Measurements from ENCODE around the gene HERPUD1. TPM values are rescaled to one million over a fixed set of nuclear protein-coding genes. Genes with fewer than 3 reads are reported as not detected.

The HERPUD1 gene
- total RNA-seq, 1 experiment from 2014 or later, result 35.3 TPM

- POLR2A ChIA-PET (ENCODE audit: unreplicated experiment), result interaction anchor here (0.6 kb wide), 1 partner anchor 1486 kb away, joined by 6 read pairs; no protein-coding TSS in a partner anchor
These were observed 18.9 kb upstream of the HERPUD1 start for GRCh38 chr16:56912746-56913708.

GRCh38 chr16:56914896-56915295, 17.0 kb upstream of the HERPUD1 start:
- peaks cover 11% of the 10 kb centered on the region; the same call in 1 of the 2 replicates for H3F3A ChIP-seq (ENCODE audit: insufficient read depth, low read depth)
- BruUV-seq (replicated peaks), result no TSS peak
- no peaks in the 10 kb centered on the region for H3K27me3 ChIP-seq (ENCODE audit: insufficient read depth, low read depth)
- no peaks in the 10 kb centered on the region for H3K79me2 ChIP-seq (ENCODE audit: low read depth)
- no peaks in the 10 kb centered on the region for H4K20me1 ChIP-seq (ENCODE audit: insufficient read depth)
- intact Hi-C loops (cut with micrococcal nuclease; ENCODE audit: unreplicated experiment), result no loop called here
- no peak overlapping the region for H3K27ac ChIP-seq
- H3K4me2 ChIP-seq, result no peak overlapping the region
- TF ChIP-seq, protein P1, sequence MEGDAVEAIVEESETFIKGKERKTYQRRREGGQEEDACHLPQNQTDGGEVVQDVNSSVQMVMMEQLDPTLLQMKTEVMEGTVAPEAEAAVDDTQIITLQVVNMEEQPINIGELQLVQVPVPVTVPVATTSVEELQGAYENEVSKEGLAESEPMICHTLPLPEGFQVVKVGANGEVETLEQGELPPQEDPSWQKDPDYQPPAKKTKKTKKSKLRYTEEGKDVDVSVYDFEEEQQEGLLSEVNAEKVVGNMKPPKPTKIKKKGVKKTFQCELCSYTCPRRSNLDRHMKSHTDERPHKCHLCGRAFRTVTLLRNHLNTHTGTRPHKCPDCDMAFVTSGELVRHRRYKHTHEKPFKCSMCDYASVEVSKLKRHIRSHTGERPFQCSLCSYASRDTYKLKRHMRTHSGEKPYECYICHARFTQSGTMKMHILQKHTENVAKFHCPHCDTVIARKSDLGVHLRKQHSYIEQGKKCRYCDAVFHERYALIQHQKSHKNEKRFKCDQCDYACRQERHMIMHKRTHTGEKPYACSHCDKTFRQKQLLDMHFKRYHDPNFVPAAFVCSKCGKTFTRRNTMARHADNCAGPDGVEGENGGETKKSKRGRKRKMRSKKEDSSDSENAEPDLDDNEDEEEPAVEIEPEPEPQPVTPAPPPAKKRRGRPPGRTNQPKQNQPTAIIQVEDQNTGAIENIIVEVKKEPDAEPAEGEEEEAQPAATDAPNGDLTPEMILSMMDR (conservative IDR thresholded peaks at IDR 0.05), result no peak
- TF ChIP-seq EZH2 (IDR thresholded peaks at IDR 0.05; ENCODE audit: low read depth), result no peak
- no peak for DNase-seq
- no peak overlapping the region for H3K4me3 ChIP-seq
- CTCF ChIA-PET, result interaction anchor here (0.6 kb wide), 1 partner anchor 52 kb away, joined by 3 read pairs; no protein-coding TSS in a partner anchor
- POLR2A ChIA-PET (ENCODE audit: unreplicated experiment), result no interaction called here
- H2AFZ ChIP-seq, result no peak overlapping the region
- no peaks in the 10 kb centered on the region for H3K9me2 ChIP-seq (ENCODE audit: insufficient read depth)
- no peaks in the 10 kb centered on the region for H3K36me3 ChIP-seq (ENCODE audit: low read depth)
- peaks cover 18% of the 10 kb centered on the region for H3K4me1 ChIP-seq (replicated peaks; ENCODE audit: insufficient read depth)
- H3K9me3 ChIP-seq (ENCODE audit: insufficient read depth, low read depth), result no peaks in the 10 kb centered on the region

More at GRCh38 chr16:56912746-56913708, 18.9 kb upstream of the HERPUD1 start:
- H3K4me1 ChIP-seq (replicated peaks; ENCODE audit: insufficient read depth), result 0 out of 2 replicates have a peak, but pooled peaks cover 3% of the 10 kb centered on the region
- DNase-seq, result no peak
- H3F3A ChIP-seq (ENCODE audit: insufficient read depth, low read depth), result no peaks in the 10 kb centered on the region
- intact Hi-C loops (cut with micrococcal nuclease; ENCODE audit: unreplicated experiment), result no loop called here
- no peak for TF ChIP-seq EZH2 (IDR thresholded peaks at IDR 0.05; ENCODE audit: low read depth)
- TF ChIP-seq, protein P1 (conservative IDR thresholded peaks at IDR 0.05), result no peak
- H3K27ac ChIP-seq, result no peak overlapping the region
- H3K4me2 ChIP-seq, result no peak overlapping the region
- H2AFZ ChIP-seq, result no peak overlapping the region
- no TSS peak for BruUV-seq (replicated peaks)
- no peak overlapping the region for H3K4me3 ChIP-seq
- CTCF ChIA-PET, result no interaction called here
- no peaks in the 10 kb centered on the region for H3K79me2 ChIP-seq (ENCODE audit: low read depth)
- H3K36me3 ChIP-seq (ENCODE audit: low read depth), result no peaks in the 10 kb centered on the region
- H3K9me2 ChIP-seq (ENCODE audit: insufficient read depth), result no peaks in the 10 kb centered on the region
- H3K27me3 ChIP-seq (ENCODE audit: insufficient read depth, low read depth), result no peaks in the 10 kb centered on the region
- H3K9me3 ChIP-seq (ENCODE audit: insufficient read depth, low read depth), result no peaks in the 10 kb centered on the region
- no peaks in the 10 kb centered on the region for H4K20me1 ChIP-seq (ENCODE audit: insufficient read depth)

- no peak for DNase-seq
- H3K36me3 ChIP-seq (ENCODE audit: low read depth), result no peaks in the 10 kb centered on the region
- H2AFZ ChIP-seq, result no peak overlapping the region
- no TSS peak for BruUV-seq (replicated peaks)
- ChIA-PET CTCF (interaction anchor here (0.6 kb wide), 1 partner anchor 51 kb away, joined by 3 read pairs; no protein-coding TSS in a partner anchor), POLR2A (ENCODE audit: unreplicated experiment) (no interaction called here)
- no peaks in the 10 kb centered on the region for H3K27me3 ChIP-seq (ENCODE audit: insufficient read depth, low read depth)
- H3K9me3 ChIP-seq (ENCODE audit: insufficient read depth, low read depth), result no peaks in the 10 kb centered on the region
- H3K4me3 ChIP-seq, result no peak overlapping the region
- no peak for TF ChIP-seq EZH2 (IDR thresholded peaks at IDR 0.05; ENCODE audit: low read depth)
- TF ChIP-seq, protein P1 (conservative IDR thresholded peaks at IDR 0.05), result no peak
- H3K4me2 ChIP-seq, result no peak overlapping the region
- peaks cover 20% of the 10 kb centered on the region for H3K4me1 ChIP-seq (replicated peaks; ENCODE audit: insufficient read depth)
- H3K79me2 ChIP-seq (ENCODE audit: low read depth), result no peaks in the 10 kb centered on the region
- no peaks in the 10 kb centered on the region for H4K20me1 ChIP-seq (ENCODE audit: insufficient read depth)
- peaks cover 18% of the 10 kb centered on the region; the same call in 1 of the 2 replicates for H3F3A ChIP-seq (ENCODE audit: insufficient read depth, low read depth)
- intact Hi-C loops (cut with micrococcal nuclease; ENCODE audit: unreplicated experiment), result no loop called here
- no peaks in the 10 kb centered on the region for H3K9me2 ChIP-seq (ENCODE audit: insufficient read depth)
- H3K27ac ChIP-seq, result no peak overlapping the region
These were observed 16.4 kb upstream of the HERPUD1 start for GRCh38 chr16:56915336-56916119.
